ENCODE results near the gene PUM2. TPM values are rescaled to one million over a fixed set of nuclear protein-coding genes. Genes with fewer than 3 reads are reported as not detected.
"Not testable (repeated sequence)": the region's sequence is repeated elsewhere in the genome, so short reads cannot be mapped to it uniquely, and the experiment has no call there.

Gene PUM2
- total RNA-seq, 6 experiments from 2014 or later: 60.3 to 69.0 (median 64.8) TPM

GRCh38 chr2:20281876-20282275, 68.8 kb downstream of the PUM2 start:
- no peak for DNase-seq
- H3K4me1 Mint-ChIP-seq (ENCODE audit: low read depth): no peaks in the 10 kb centered on the region

GRCh38 chr2:20273042-20273441, 77.6 kb downstream of the PUM2 start:
- H3K4me3 Mint-ChIP-seq: no peak overlapping the region
- DNase-seq: no peak
- H3K27me3 Mint-ChIP-seq (ENCODE audit: insufficient read depth): no peaks in the 10 kb centered on the region
- TF ChIP-seq CTCF (IDR thresholded peaks at IDR 0.05): no peak
- H3K36me3 Mint-ChIP-seq (ENCODE audit: low read depth): no peaks in the 10 kb centered on the region
- peak overlapping the region; percentile 26; the same call in 1 of the 2 replicates for H3K27ac Mint-ChIP-seq
- H3K4me1 Mint-ChIP-seq (ENCODE audit: low read depth): peaks cover 6% of the 10 kb centered on the region
- H3K9me3 Mint-ChIP-seq: no peaks in the 10 kb centered on the region

More at GRCh38 chr2:20281876-20282275, 68.8 kb downstream of the PUM2 start:
- Mint-ChIP-seq H3K27ac (no peak overlapping the region), H3K9me3 (no peaks in the 10 kb centered on the region), H3K27me3 (ENCODE audit: insufficient read depth) (no peaks in the 10 kb centered on the region), H3K4me3 (no peak overlapping the region), H3K36me3 (ENCODE audit: low read depth) (peaks cover 11% of the 10 kb centered on the region; the same call in 1 of the 2 replicates)
- TF ChIP-seq CTCF (IDR thresholded peaks at IDR 0.05): no peak

- H3K27ac Mint-ChIP-seq; H3K9me3 Mint-ChIP-seq; H3K27me3 Mint-ChIP-seq (ENCODE audit: insufficient read depth); DNase-seq; H3K4me3 Mint-ChIP-seq; H3K4me1 Mint-ChIP-seq (ENCODE audit: low read depth); H3K36me3 Mint-ChIP-seq (ENCODE audit: low read depth): not testable (repeated sequence)
Observed at GRCh38 chr2:20268317-20268716, 82.3 kb downstream of the PUM2 start.

GRCh38 chr2:20267529-20267928, 83.1 kb downstream of the PUM2 start:
- Mint-ChIP-seq H3K36me3 (ENCODE audit: low read depth) (no peaks in the 10 kb centered on the region), H3K27me3 (ENCODE audit: insufficient read depth) (no peaks in the 10 kb centered on the region), H3K4me3 (no peak overlapping the region), H3K9me3 (no peaks in the 10 kb centered on the region), H3K27ac (no peak overlapping the region), H3K4me1 (ENCODE audit: low read depth) (no peaks in the 10 kb centered on the region)
- TF ChIP-seq CTCF (IDR thresholded peaks at IDR 0.05): no peak
- DNase-seq: no peak

GRCh38 chr2:20264629-20265028, 86.0 kb downstream of the PUM2 start:
- Mint-ChIP-seq H3K9me3 (no peaks in the 10 kb centered on the region), H3K27me3 (ENCODE audit: insufficient read depth) (no peaks in the 10 kb centered on the region), H3K36me3 (ENCODE audit: low read depth) (peaks cover 6% of the 10 kb centered on the region), H3K4me3 (no peak overlapping the region), H3K27ac (no peak overlapping the region), H3K4me1 (ENCODE audit: low read depth) (no peaks in the 10 kb centered on the region)
- DNase-seq: no peak
- TF ChIP-seq CTCF (IDR thresholded peaks at IDR 0.05): no peak

GRCh38 chr2:20257411-20257810, 93.2 kb downstream of the PUM2 start:
- no peak for DNase-seq
- no peak for TF ChIP-seq CTCF (IDR thresholded peaks at IDR 0.05)
- H3K36me3 Mint-ChIP-seq (ENCODE audit: low read depth): peaks cover 32% of the 10 kb centered on the region
- H3K4me1 Mint-ChIP-seq (ENCODE audit: low read depth): no peaks in the 10 kb centered on the region
- no peak overlapping the region for H3K4me3 Mint-ChIP-seq
- H3K9me3 Mint-ChIP-seq: no peaks in the 10 kb centered on the region
- no peak overlapping the region for H3K27ac Mint-ChIP-seq
- H3K27me3 Mint-ChIP-seq (ENCODE audit: insufficient read depth): no peaks in the 10 kb centered on the region
